ENCODE data around the gene NOTO. TPM values are rescaled to one million over a fixed set of nuclear protein-coding genes. Genes with fewer than 3 reads are reported as not detected.

NOTO gene
- total and polyA plus RNA-seq, 2 of the 8 experiments (the other 6 are each of a cell fraction or from before 2014, with no cell fraction given) = 0.33 to 0.54 TPM

- Histone ChIP-seq H4K8ac (ENCODE audit: extremely low read depth, insufficient read depth, low read length) (no peak overlapping the region), H3K27me3 (replicated peaks in 1 of 4; ENCODE audit: control insufficient read depth in 3 of 4, extremely low read depth in 1 of 4, insufficient read depth in 3 of 4, low read length in 3 of 4) (peaks cover 0 to 14% (median 8%) of the 10 kb centered on the region in 4 experiments; a peak in 6 of 7 replicates), H2BK120ac (replicated peaks; ENCODE audit: low read depth, low read length) (no peak overlapping the region), H2AFZ (ENCODE audit: low read length) (no peak overlapping the region), H3K4ac (replicated peaks; ENCODE audit: insufficient read length, low read depth, low read length) (no peak overlapping the region), H4K91ac (replicated peaks; ENCODE audit: insufficient read length, low read length) (no peak overlapping the region), H3K9me3 (ENCODE audit: insufficient read depth in 2 of 2, low read depth in 1 of 2, low read length in 1 of 2) (no peaks in the 10 kb centered on the region), H3K4me3 (ENCODE audit: extremely low read depth in 1 of 4, insufficient read depth in 2 of 4, low read depth in 3 of 4, low read length in 4 of 4) (no peak overlapping the region), H2BK5ac (ENCODE audit: low read depth, low read length) (no peak overlapping the region), H4K5ac (ENCODE audit: insufficient read length, low read depth, low read length) (no peak overlapping the region), H2BK15ac (ENCODE audit: low read length) (no peak overlapping the region), H3K36me3 (ENCODE audit: control insufficient read depth in 2 of 4, insufficient read depth in 4 of 4, low read length in 3 of 4) (no peaks in the 10 kb centered on the region), H2BK12ac (ENCODE audit: low read depth, low read length) (no peak overlapping the region), H3K27ac (ENCODE audit: low read depth, low read length) (no peak overlapping the region), H3K23ac (ENCODE audit: insufficient read length) (no peak overlapping the region), H3K79me1 (ENCODE audit: low read depth, low read length) (no peaks in the 10 kb centered on the region), H4K20me1 (replicated peaks in 1 of 2; ENCODE audit: control insufficient read depth in 1 of 2, insufficient read depth in 2 of 2, low read length in 2 of 2) (no peaks in the 10 kb centered on the region), H2AK5ac (ENCODE audit: low read depth, low read length) (no peak overlapping the region), H3K79me2 (ENCODE audit: control insufficient read depth in 1 of 2, insufficient read depth in 2 of 2, low read length in 2 of 2) (no peaks in the 10 kb centered on the region), H3K4me1 (replicated peaks in 1 of 4; ENCODE audit: control insufficient read depth in 3 of 4, insufficient read depth in 4 of 4, low read length in 3 of 4) (no peaks in the 10 kb centered on the region; a peak in 2 of 7 replicates), H3K18ac (ENCODE audit: extremely low read depth, low read length) (no peak overlapping the region), H3K23me2 (ENCODE audit: low read depth, low read length) (peaks cover 5% of the 10 kb centered on the region), H3K14ac (ENCODE audit: insufficient read length) (no peak overlapping the region), H3K56ac (replicated peaks; ENCODE audit: insufficient read length, low read depth, low read length) (no peak overlapping the region), H3K9ac (replicated peaks in 1 of 4; ENCODE audit: extremely low read depth in 1 of 4, low read depth in 3 of 4, low read length in 3 of 4) (no peak overlapping the region), H3K4me2 (ENCODE audit: insufficient read depth in 1 of 2, low read depth in 2 of 2, low read length in 2 of 2) (no peak overlapping the region), H2BK20ac (ENCODE audit: low read length) (no peak overlapping the region)
- CTCF ChIA-PET (ENCODE audit: partially characterized antibody) = interaction anchor here (0.9 kb wide), 1 partner anchor 13 kb away, joined by 3 read pairs; no protein-coding TSS in a partner anchor
- no peak for DNase-seq (ENCODE audit: low read depth in 1 of 2, low spot score in 2 of 2)
- no peak for FAIRE-seq
- POLR2A ChIA-PET (ENCODE audit: partially characterized antibody) = no interaction called here
- TF ChIP-seq KDM4A (IDR thresholded peaks at IDR 0.05; ENCODE audit: low read depth, low read length, severe bottlenecking) (no peak), SRF (IDR thresholded peaks at IDR 0.05; ENCODE audit: low read depth, low read length) (no peak), TEAD4 (IDR thresholded peaks at IDR 0.05; ENCODE audit: low read depth, low read length) (no peak), SAP30 (IDR thresholded peaks at IDR 0.05; ENCODE audit: insufficient read depth, insufficient replicate concordance, low read length) (no peak)
These were observed 4.8 kb upstream of the NOTO start for GRCh38 chr2:73197579-73197978.

Data from H1 (cell line).